Activated CD4-positive, alpha-beta T cell treated with anti-CD3 and anti-CD28 coated beads, Interleukin-2, amount 50 U/mL, for 48 hours (primary cell): ENCODE measurements around the gene CHPF.

Experiments used
- DNase-seq, 2 experiments: peaks; one replicate each; pipeline ENCODE4 v3.0.0-alpha.2; 2020

Gene CHPF

DNA sequence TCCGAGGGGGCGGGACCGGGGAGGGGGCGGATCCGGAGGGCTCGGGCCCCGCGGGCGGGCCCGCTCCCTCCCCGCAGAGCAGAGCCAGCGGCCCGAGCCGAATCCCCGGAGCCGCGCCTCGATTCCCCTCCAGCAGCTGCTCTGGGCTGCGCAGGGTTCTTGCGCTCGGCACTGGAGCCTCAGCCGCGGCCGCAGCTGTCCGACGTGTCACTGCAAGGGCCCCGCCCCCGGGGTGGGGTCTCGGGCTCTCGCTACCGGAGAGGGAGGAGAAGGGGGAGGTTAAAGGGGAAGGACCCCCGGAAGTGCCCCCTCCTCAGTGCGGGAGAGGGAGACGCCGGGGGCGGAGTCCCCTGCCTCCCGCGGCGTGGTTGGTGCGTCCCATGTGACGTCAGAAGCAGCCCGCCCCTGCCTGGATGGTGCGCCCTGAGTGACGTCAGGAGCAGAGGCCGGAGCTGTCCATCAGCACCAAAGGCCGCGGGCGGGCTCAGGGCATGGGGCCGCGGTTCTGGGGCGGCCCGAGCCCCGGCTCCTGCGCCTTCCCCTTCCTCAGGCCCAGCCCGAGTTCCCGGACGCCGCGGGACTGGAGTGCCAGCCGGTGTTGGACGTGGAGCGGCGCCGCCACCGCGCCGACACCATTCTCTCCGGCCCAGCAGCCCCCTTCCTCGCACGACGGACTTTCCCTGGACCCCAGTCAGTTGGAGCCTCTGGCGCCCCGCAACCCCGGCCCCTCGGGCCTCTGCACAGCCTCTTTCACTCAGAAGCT is at the start of gene CHPF, which contains the start of gene TMEM198:
TSS of gene CHPF (minus strand) at position 214 of the 763 bp plus-strand sequence. CDS start 271 bp downstream, outside the sequence.
TSS of gene TMEM198 (plus strand) at position 433 of the 763 bp plus-strand sequence. CDS start 700 bp downstream, outside the sequence.
- peak; percentile 96 to 97 for DNase-seq

- no peak for DNase-seq
These were observed 49.5 kb upstream of the CHPF start for GRCh38 chr2:219593154-219593553.

DNA sequence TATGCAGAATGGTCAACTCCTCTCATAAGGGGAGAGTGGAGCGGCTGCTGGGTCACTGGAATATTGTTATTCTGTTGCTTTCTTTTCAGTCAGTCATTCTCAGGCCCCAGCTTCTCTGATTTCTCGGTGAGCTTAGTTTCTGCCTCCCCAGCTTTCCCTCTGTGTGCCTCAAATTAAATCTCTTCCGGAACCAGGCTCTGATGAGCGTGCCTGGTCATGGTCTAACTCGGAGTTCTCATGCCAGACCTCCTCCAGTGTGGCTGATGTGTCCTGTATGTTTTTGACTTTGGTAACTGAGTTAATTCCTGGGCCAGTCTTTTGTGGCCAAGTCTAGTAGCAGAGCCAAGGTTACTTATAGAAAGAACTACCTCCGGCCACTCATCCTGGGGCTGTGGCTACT is 49.1 kb upstream of the CHPF start:
- no peak for DNase-seq

GRCh38 chr2:219591091-219591490 is 47.5 kb upstream of the CHPF start:
- DNase-seq, result no peak

- no peak for DNase-seq
These were observed 37.7 kb upstream of the CHPF start for GRCh38 chr2:219581346-219581745.

DNA sequence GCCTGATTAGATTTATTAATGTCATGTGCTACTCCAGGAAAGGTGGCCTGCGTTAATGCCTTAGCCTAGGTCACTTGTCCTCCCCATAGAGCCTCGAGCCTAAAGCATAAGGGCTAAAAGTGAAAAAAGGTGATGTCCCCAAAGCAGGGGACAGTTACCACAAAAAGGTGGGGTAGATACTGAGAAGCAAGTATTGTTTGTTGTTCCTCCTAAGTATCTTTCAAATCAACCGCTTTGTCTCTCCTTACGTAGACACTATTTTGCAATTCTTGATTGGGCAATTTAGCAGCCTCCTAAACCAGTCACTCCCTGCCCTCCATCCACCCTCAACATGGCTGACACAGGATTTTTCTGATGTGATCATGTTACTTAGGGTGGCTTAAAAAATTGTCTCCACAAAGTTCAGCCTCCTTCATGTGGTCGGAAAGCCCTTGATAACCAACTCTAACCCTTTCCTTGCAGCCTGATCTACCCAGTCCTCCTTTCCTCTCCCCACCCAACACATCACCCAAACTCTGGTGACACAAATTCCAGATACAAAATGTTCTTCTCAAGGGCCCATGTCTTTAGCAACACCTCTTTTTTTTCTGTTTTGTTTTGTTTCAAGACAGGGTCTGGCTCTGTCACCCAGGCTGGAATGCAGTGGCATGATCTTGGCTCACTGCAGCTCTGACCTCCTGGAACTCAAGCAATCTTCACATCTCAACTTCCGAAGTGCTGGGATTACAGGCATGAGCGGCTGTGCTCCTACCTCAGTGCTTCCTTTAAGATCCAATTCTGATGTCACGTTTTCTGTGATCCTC is 35.4 kb upstream of the CHPF start:
- no peak for DNase-seq

DNA sequence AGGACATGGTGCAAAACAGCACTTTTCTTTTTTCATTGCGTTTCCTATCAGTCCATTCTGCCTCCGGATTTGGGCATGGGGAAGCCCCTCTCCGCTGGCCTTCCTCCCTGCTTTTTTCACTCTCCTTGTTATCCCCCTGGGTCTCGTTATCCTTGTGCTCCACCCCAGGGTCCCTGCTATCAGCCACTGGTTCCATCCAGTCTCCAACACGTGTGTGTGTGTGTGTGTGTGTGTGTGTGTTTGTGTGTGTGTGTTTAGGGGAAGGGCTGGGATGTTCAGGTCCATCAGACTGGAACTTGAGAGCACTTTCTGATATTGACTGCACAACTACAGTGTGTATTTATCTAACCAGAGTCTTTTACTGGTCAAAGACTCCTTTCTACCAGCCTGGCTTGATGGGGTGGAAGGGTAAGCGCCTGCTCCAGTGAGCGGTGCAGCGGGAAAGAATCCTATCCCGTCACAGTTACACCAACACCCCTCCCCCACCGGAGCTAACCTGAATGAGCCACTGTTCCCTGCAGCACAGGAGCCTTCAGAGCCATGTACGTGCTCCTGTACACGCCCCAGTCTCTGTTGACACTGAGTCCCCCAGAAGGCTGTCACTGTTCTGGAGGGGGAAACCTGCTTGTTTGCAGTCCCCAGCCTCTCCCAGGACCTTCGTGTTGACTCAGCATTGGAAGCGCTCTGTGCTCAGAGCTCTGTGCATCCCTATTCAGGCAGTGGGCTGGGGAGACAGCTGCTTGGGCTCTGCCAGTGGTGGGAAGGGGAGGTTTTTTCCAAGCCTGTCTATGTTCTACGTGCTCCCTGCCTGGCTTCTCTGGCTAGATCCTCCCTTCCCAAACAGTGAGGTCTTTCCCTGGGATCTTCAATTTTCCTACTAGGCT is 33.1 kb upstream of the CHPF start:
- no peak for DNase-seq

GRCh38 chr2:219575566-219576504 is 32.2 kb upstream of the CHPF start:
- DNase-seq, result no peak

GRCh38 chr2:219574484-219575311 is 31.1 kb upstream of the CHPF start:
- no peak for DNase-seq

DNA sequence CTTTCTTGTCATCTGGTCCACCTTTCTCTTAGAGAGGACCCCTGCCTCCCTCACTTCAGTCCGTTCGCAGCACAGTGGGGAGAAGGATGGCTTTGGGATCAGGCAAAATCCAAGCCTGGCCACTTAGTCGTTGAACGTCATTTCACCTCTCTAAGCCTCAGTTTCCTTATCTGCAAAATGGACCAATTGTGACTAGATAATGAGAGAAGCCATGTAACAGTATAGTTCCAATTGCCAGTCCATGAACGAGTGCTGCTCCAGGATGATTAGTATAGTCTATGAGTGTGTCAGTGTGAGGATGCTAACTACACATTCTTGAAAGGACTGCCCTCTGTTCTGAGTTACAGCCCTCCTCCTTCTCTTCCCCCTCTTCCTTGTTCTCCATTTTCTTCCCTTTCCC is 29.6 kb upstream of the CHPF start:
- no peak for DNase-seq

- DNase-seq, result no peak
These were observed 28.8 kb upstream of the CHPF start, which contains the start of gene INHA for GRCh38 chr2:219572237-219573001. TSS of gene INHA (plus strand) at chr2:219572310. CDS start at chr2:219572375, 65 bp downstream.

GRCh38 chr2:219571311-219572236 is 28.0 kb upstream of the CHPF start, which contains the start of gene OBSL1:
TSS of gene OBSL1 (minus strand) at chr2:219571539. CDS start at chr2:219571232, 307 bp downstream.
- peak; percentile 18 to 21 for DNase-seq

GRCh38 chr2:219570924-219571310 is 27.3 kb upstream of the CHPF start:
- DNase-seq, result no peak

DNA sequence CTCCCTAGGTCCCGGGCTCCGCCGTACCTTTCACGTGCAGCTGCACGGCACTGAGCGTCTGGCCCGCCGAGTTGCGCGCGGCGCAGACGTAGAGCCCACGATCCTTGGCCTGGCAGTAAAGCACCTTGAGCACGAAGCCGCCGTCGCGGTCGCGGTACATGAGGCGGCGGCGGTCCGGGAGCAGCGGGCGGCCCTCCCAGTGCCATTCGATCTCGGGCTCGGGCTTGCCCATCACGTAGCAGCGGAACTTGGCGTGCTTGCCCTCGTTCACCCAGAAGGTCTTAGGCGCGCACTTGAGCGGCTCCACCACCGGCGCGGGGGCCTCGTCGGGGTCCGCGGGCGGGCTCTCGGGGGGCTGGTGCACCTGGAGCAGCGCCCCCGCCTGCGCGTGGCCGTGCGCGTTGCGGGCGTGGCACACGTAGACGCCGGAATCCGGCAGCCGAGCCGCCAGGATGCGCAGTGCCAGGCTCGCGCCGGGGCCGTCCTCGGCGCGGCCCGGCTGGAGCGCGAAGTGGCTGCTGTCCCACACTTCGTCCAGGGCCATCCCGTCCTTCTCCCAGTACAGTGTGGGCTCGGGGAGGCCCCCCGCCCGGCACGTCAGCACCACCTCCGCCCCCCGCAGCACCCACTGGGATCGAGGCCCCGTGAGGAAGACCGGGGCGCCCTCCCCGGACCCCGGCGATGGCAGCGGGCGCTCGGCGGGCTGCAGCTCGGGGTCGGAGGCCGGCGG is 26.8 kb upstream of the CHPF start:
- peak in 1 of 2 experiments; percentile 12 for DNase-seq

GRCh38 chr2:219569635-219570034 is 26.0 kb upstream of the CHPF start:
- no peak for DNase-seq

DNA sequence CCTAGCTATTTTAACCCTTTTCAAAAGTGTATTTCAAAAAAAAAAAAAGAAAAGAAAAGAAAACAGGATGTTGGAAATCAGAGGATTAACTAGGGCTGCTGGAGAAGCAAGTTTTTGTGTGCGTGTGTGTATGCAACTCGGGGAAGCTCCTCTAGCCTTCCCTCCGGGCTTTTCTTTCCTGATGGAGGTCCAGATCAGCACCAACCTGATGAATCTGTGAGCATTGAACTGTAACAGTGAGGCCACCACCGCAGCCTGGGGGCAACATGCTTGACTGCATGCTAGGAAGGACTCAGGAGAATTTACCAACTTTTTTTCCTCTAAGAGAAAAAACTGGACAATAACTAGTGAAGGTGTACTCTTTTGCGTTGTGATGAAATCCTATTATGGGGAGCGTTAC is 25.4 kb upstream of the CHPF start:
- no peak for DNase-seq

- DNase-seq, result no peak
These were observed 24.3 kb upstream of the CHPF start for GRCh38 chr2:219567791-219568361.

DNA sequence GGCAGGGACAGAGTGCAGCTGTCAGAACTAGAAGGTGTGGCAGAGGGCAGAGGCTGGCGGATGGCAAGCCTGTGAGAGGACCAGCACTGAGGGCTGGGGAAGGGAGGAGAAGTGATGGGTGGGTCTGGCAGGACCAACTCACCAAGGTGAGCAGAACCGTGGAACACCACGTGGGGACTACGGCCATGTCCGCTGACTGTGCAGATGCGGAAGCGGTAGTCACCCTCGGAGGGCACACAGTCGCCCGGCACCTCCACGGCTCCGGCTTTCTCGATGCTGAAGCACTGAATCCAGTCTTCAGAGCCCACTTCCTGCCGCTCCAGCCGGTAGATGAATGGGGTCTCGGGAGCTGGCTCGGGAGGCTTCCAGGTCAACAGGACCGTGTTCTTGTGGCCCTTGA is 23.5 kb upstream of the CHPF start:
- no peak for DNase-seq
